Activated CD4-positive, alpha-beta T cell treated with anti-CD3 and anti-CD28 coated beads, Interleukin-10, Interleukin-2, amounts not matched to agents 100 ng/mL and 50 ng/mL, durations not matched to agents 16 hours and 8 hours (primary cell): Measurements from ENCODE around the gene PFKFB2.
"Not testable (repeated sequence)": the region's sequence is repeated elsewhere in the genome, so short reads cannot be mapped to it uniquely, and the experiment has no call there.

Experiments
- DNase-seq: peaks from one replicate; pipeline ENCODE4 v3.0.0-alpha.2; 2020

PFKFB2 gene

GRCh38 chr1:207041397-207041796, 11.7 kb upstream of the PFKFB2 start:
- DNase-seq, result not testable (repeated sequence)

DNA sequence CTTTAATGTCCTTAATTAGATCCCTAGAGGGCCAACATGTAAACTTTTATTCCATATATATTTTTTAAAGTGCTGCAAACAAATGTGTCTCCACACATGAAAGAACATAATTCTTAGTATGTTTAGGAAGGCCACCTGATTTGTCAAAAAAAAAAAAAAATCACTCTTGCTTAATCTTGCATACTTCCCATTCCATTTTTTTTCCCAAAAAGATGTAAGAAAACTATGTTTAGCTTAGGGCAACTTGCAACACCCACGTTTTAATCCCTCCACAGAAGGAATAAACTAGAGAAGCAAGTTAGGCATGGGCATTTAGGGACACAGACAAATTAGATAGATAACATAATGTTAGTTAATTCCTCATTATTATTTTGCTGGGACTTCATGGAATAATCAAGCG, 7.6 kb upstream of the PFKFB2 start:
- DNase-seq, result no peak

DNA sequence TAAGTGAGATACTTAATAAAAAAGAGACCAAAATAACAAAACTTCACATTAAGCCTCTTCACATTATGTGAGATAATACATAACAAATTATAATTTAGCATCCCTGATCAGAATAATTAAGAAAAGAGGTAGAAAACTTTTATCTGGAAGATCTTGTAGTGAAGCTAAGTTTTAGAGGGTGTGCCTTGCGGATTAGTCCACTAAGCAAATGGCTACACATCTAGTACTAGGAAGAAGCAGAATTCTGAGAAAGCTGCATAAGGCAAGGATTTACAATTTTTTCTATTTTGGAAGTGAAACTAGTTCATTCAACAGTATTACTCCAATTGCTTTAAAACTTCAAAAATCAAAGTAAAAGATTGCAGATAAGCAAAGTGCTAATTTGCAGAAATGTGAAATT, 5.6 kb upstream of the PFKFB2 start:
- no peak for DNase-seq

- no peak for DNase-seq
Measured at GRCh38 chr1:207048041-207048440, 5.0 kb upstream of the PFKFB2 start.

DNA sequence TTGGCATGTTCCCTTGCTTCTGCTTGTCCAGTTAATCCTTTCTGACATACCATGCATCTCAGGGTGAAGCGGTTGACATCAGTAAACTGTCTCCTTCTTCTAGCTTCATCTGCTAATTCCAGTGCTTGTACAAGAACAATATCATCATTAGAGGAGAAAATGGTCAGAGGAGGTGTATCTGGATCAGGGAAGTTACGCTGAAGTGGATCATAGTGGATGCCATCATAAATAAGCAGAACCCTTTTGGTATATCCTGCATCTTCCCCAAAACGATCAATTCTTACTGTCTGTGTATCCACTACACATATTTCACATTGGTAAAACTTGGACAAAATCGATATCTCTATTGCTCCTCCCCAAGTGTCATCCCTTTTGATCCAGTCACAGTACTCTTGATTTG, 4.0 kb upstream of the PFKFB2 start:
- DNase-seq, result no peak

- no peak for DNase-seq
Measured at GRCh38 chr1:207049514-207049913, 3.6 kb upstream of the PFKFB2 start.

- peak; percentile 70 for DNase-seq
Measured at GRCh38 chr1:207049974-207050391, 3.1 kb upstream of the PFKFB2 start.

GRCh38 chr1:207050480-207051190, 2.4 kb upstream of the PFKFB2 start:
- peak; percentile 93 for DNase-seq

DNA sequence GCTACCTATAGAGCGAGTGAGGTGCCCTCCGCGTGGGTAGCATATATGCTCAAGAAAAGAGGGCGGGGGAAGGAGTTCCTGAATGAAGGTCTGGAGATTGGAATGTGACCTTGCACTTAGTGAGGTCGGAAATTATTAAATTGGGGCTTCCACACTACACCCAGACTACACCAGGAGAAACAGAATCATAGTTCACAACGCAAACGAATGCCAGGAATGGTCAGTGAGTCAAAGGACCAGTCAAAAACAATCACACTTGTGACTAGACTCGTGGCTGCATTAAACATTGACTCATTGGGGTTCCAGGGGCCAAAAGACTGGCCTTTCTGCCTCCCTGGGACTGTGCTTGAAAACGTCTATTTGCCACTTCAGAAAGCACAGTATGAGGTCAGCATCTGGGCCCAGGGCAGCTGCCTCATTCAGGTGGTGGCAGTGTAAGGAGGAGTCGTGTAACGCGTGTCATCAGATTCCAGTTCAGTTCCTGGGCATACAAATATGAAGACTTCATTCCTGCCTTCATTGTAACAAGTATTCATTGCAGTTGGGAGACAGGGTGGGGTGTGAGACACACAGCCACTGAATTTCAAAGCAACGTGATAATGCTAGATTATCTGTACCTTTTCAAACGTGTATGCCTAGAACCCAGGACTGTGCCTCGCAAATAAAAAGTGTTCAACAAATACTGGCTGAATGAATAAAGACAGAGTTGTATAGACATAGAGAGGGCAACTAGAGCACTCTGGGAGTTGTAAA, 1.7 kb upstream of the PFKFB2 start, which contains the start of gene YOD1:
TSS of gene YOD1 (minus strand) at position 18 of the 753 bp plus-strand sequence. CDS start 178 bp downstream, outside the sequence.
- no peak for DNase-seq

DNA sequence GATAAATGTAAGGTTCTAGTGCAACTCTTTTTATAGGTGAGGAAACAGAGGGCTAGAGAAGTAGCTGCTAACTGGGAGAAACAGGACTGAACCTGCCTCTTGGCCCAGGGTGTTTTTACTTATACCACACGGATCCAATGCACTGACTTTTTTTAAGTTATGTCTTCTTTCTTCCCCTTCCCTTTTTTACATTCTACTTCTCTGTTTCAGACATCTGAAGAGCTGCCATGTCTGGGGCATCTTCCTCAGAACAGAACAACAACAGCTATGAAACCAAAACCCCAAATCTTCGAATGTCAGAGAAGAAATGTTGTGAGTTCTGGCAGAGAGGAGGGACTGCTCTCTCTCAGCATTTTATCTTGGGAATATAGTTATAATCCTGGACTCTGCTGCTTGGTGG, 1.4 kb downstream of the PFKFB2 start:
- no peak for DNase-seq

GRCh38 chr1:207055386-207056001, 2.4 kb downstream of the PFKFB2 start:
- no peak for DNase-seq

GRCh38 chr1:207056673-207057072, 3.6 kb downstream of the PFKFB2 start:
- no peak for DNase-seq

- no peak for DNase-seq
Measured at GRCh38 chr1:207058252-207058651, 5.2 kb downstream of the PFKFB2 start.

GRCh38 chr1:207058878-207059867, 6.1 kb downstream of the PFKFB2 start:
- DNase-seq, result no peak

GRCh38 chr1:207059881-207060280, 6.8 kb downstream of the PFKFB2 start:
- DNase-seq, result no peak

GRCh38 chr1:207060596-207060995, 7.5 kb downstream of the PFKFB2 start:
- DNase-seq, result no peak

DNA sequence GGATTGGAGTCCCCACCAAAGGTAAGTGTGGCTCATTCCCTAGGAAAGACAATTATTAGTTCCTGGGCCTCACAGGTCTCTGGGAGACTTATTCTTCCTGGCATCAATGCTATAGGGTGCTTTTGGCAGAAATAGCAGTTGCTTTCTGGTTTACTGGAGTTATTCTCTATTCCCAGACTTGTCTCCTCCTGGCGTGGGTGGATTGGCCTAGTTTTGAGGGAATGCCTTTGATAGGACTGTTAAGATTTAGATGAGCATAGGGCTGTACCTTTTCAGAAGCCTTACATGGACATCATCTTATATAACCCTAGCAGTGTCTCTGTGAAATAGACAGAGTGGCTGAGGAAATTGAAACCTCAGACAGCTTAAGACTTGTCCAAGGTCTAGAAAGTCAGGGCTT, 9.0 kb downstream of the PFKFB2 start:
- DNase-seq, result no peak

DNA sequence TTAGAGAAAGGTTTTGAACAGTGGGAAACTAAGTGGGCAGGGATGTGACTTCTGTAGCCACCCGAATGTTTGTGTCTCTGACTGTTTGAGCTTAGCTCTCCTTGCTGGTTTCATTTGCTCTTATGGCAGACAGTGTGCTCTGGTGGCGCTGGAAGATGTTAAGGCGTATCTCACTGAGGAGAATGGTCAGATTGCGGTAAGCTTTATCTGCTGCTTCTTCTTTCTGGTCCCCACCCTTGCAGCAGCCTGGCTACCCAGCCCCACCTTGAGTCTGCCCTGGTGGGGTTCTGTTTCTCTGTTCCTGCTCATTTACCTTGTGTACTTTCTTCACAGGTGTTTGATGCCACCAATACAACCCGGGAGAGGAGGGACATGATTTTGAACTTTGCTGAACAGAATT, 9.9 kb downstream of the PFKFB2 start:
- DNase-seq, result no peak

DNA sequence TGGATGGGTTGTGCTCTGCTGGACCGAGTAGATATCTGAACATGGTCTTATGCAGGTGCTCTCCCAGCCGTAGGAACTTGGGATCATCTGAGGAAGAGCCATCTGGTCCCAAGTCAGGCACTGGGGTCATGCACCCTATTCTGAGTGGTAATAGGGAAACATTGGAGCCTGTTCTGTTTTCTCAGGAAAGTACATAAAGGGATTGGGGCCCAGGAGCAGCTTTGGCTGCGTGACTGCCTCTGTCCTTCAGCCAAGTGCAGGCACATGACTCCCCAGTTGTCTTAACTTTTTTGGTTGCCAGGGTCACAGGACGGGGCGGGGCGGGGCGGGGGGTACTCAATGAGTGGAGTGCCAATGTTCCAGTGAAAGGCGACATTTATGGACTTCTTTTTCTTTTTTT, 11.5 kb downstream of the PFKFB2 start:
- no peak for DNase-seq

DNA sequence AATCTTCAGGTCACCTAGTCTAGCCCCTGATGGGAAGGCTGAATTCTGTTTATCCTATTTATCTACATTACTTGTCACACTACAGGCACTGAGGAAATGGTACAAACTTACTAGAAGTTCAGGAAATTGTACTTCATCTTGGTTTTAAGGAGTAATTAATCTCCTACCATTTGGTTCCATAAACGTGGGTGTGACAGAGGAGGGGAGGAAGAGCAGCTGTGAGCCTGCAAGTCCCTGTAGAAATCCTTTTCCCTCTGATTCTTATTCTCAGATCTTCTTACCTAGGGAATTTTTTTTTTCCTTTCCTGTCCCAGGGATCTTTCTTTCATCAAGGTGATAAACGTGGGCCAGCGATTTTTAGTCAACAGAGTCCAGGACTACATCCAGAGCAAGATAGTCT, 14.1 kb downstream of the PFKFB2 start:
- DNase-seq, result no peak

- no peak for DNase-seq
Measured at GRCh38 chr1:207067665-207068064, 14.6 kb downstream of the PFKFB2 start.

DNA sequence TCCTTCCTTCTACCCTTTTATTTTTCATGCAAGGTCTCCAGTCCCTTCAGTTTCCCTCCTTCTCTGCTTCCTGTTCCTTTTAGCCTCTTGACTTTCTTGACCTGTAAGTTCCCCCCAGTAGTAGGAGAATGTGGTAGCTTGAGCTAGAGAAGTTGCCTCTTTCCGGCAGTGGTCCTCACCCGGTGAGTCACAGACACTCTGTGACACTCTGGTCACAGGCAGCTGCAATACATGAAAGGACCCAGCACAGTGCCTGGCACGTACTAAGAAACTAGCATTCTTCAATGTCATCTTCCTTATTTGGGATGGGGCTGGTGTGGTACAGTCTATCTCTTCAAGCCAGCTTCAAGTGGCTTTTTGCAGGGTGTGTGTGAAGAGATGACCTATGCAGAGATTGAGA, 16.0 kb downstream of the PFKFB2 start:
- DNase-seq, result no peak
